HG03520 (cell line): ENCODE data around the gene ANKS1A.

Experiments used
- ATAC-seq: cut with Tn5 transposase; IDR thresholded peaks from one replicate; pipeline ENCODE4 v1.9.1; 2021; ENCODE audit warnings: mild to moderate bottlenecking, moderate library complexity; ENCODE audit not compliant: unreplicated experiment

The ANKS1A gene

GRCh38 chr6:35017411-35018181, 128.5 kb downstream of the ANKS1A start:
- ATAC-seq, result no peak

GRCh38 chr6:35018182-35018519, 129.1 kb downstream of the ANKS1A start:
- no peak for ATAC-seq

GRCh38 chr6:35018746-35019145, 129.7 kb downstream of the ANKS1A start:
- no peak for ATAC-seq

GRCh38 chr6:35019171-35019570, 130.1 kb downstream of the ANKS1A start:
- no peak for ATAC-seq

GRCh38 chr6:35019831-35020230, 130.8 kb downstream of the ANKS1A start:
- ATAC-seq, result no peak

GRCh38 chr6:35021004-35021403, 131.9 kb downstream of the ANKS1A start:
- no peak for ATAC-seq

GRCh38 chr6:35023091-35024000, 134.3 kb downstream of the ANKS1A start:
- no peak for ATAC-seq

GRCh38 chr6:35024551-35025054, 135.5 kb downstream of the ANKS1A start:
- ATAC-seq, result no peak

- ATAC-seq, result no peak
Observed at GRCh38 chr6:35025232-35026188, 136.5 kb downstream of the ANKS1A start.

- ATAC-seq, result no peak
Observed at GRCh38 chr6:35026434-35027222, 137.6 kb downstream of the ANKS1A start.

- ATAC-seq, result no peak
Observed at GRCh38 chr6:35027807-35028206, 138.8 kb downstream of the ANKS1A start.

GRCh38 chr6:35028781-35029769, 140.0 kb downstream of the ANKS1A start:
- ATAC-seq, result no peak

GRCh38 chr6:35030099-35030498, 141.0 kb downstream of the ANKS1A start:
- ATAC-seq, result no peak

- no peak for ATAC-seq
Observed at GRCh38 chr6:35031611-35032529, 142.8 kb downstream of the ANKS1A start.

- ATAC-seq, result no peak
Observed at GRCh38 chr6:35033683-35034082, 144.6 kb downstream of the ANKS1A start.

GRCh38 chr6:35034411-35035191, 145.5 kb downstream of the ANKS1A start:
- no peak for ATAC-seq

GRCh38 chr6:35035481-35036030, 146.5 kb downstream of the ANKS1A start:
- no peak for ATAC-seq
